Left hindlimb (tissue), 1 donor: ENCODE data around the gene DCLK1.
"Not testable (repeated sequence)": the region's sequence is repeated elsewhere in the genome, so short reads cannot be mapped to it uniquely, and the experiment has no call there.

Experiments used
- DNase-seq: peaks from one replicate; pipeline ENCODE4 v3.0.0-alpha.2; 2018

DCLK1 gene

GRCh38 chr13:35983206-35983605 is 148.0 kb downstream of the DCLK1 start:
- DNase-seq: no peak

- DNase-seq: peak; percentile 86
Measured at GRCh38 chr13:35979361-35979951, 151.7 kb downstream of the DCLK1 start.

- no peak for DNase-seq
Measured at GRCh38 chr13:35978607-35979316, 152.4 kb downstream of the DCLK1 start.

- DNase-seq: no peak
Measured at GRCh38 chr13:35977060-35977459, 154.1 kb downstream of the DCLK1 start.

GRCh38 chr13:35976126-35976525 is 155.1 kb downstream of the DCLK1 start:
- DNase-seq: no peak

GRCh38 chr13:35966951-35967350 is 164.2 kb downstream of the DCLK1 start:
- DNase-seq: not testable (repeated sequence)

- no peak for DNase-seq
Measured at GRCh38 chr13:35966024-35966423, 165.2 kb downstream of the DCLK1 start.

- DNase-seq: no peak
Measured at GRCh38 chr13:35965226-35965927, 165.8 kb downstream of the DCLK1 start.

GRCh38 chr13:35964863-35965180 is 166.4 kb downstream of the DCLK1 start:
- no peak for DNase-seq

GRCh38 chr13:35964011-35964862 is 166.9 kb downstream of the DCLK1 start:
- DNase-seq: no peak

GRCh38 chr13:35961461-35962220 is 169.5 kb downstream of the DCLK1 start:
- DNase-seq: no peak

GRCh38 chr13:35961002-35961401 is 170.2 kb downstream of the DCLK1 start:
- DNase-seq: no peak

GRCh38 chr13:35957996-35958395 is 173.2 kb downstream of the DCLK1 start:
- no peak for DNase-seq

GRCh38 chr13:35957241-35957731 is 173.9 kb downstream of the DCLK1 start:
- DNase-seq: no peak

GRCh38 chr13:35956074-35956473 is 175.1 kb downstream of the DCLK1 start:
- DNase-seq: no peak

- peak; percentile 40 for DNase-seq
Measured at GRCh38 chr13:35954207-35954560, 177.0 kb downstream of the DCLK1 start.

GRCh38 chr13:35953537-35954206 is 177.5 kb downstream of the DCLK1 start:
- peak; percentile 92 for DNase-seq

- DNase-seq: no peak
Measured at GRCh38 chr13:35947315-35947714, 183.9 kb downstream of the DCLK1 start.

- DNase-seq: no peak
Measured at GRCh38 chr13:35945368-35945767, 185.8 kb downstream of the DCLK1 start.

GRCh38 chr13:35941374-35941773 is 189.8 kb downstream of the DCLK1 start:
- DNase-seq: no peak

- no peak for DNase-seq
Measured at GRCh38 chr13:35940734-35941133, 190.4 kb downstream of the DCLK1 start.
